ENCODE measurements around the gene ASPHD1.
"Not testable (repeated sequence)": the region's sequence is repeated elsewhere in the genome, so short reads cannot be mapped to it uniquely, and the experiment has no call there.

Gene ASPHD1

DNA sequence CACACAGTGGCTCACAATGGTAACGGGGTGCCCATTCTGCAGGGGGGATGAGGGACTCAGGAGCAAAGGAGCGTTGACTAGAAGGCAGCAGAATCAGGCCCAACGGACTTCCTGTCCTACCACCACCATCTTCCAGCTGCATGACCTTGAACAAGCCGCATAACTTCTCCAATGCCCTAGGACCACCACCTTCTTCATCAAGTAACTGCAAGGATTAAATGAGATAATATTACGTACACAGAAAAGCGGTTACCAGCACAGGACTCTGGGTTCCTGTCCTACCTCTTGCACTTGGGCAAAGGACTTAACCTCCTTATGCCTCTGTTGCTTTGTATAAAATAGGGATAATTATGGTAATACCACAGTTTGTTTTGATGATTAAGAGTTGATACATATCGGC is 4.7 kb downstream of the ASPHD1 start:
- no peak for TF ChIP-seq JUND (IDR thresholded peaks at IDR 0.05; ENCODE audit: low read depth)
- no peak for DNase-seq (ENCODE audit: low read depth in 1 of 2, low spot score in 1 of 2)
- in situ Hi-C loops (cut with HindIII; ENCODE audit: low pct_unique_long_range_greater_than_20kb, low sequenced_read_pairs) = no loop called here

DNA sequence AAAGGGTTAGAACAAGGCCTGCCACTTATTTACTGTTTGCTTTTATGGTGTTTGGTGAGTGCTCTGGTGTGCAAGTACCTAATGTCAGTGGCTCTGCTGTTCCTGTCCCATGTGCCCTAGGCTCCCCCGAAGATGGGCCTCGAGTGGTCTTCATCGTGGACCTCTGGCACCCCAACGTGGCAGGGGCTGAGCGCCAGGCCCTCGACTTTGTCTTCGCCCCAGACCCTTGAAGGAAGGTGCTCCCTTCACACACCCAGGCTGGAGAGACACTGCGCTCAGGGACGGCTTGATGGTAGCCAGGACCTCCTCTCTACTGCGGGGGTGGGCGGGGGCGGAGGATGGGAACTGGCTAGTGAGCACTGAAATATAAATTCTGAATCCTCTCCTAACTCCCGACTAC is 5.4 kb downstream of the ASPHD1 start:
- TF ChIP-seq JUND (IDR thresholded peaks at IDR 0.05; ENCODE audit: low read depth) = no peak
- in situ Hi-C loops (cut with HindIII; ENCODE audit: low pct_unique_long_range_greater_than_20kb, low sequenced_read_pairs) = no loop called here
- no peak for DNase-seq (ENCODE audit: low read depth in 1 of 2, low spot score in 1 of 2)

DNA sequence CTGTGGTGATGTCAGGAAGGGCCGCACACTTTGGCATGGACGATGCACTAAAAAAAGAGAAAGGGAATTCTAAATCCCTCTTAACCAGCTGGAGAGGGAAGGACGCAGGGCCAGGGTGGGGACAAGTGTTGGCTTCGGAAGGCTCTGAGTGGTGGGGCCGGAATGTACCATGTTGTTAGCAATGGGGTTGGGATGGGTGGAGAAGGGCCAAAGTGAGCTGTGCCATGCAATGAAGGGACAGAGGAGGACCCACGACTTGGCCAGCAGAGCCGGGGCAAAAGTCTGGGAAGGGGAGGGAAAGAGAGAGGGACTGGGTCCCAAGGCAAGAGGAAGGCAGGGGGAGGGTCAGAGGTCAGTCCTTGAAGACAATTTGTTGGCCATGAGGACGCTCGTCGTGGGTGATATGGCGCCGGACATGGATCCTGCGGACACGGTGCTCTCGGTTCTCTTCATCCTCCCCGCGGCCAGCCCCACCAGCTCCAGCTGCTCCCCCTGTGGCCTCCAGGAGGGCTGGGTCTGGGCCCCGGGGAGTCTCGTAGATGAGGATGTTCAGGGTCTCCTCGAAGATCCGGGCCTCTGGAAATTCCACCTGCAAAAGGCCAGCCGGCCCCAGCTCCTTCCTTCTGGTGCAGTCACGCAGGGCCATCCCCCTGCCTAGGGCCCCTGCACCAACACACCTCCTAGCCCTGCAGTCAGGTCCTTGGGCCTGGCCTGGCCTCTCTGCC is 6.4 kb downstream of the ASPHD1 start:
- in situ Hi-C loops (cut with HindIII; ENCODE audit: low pct_unique_long_range_greater_than_20kb, low sequenced_read_pairs) = no loop called here
- TF ChIP-seq JUND (IDR thresholded peaks at IDR 0.05; ENCODE audit: low read depth) = no peak

DNA sequence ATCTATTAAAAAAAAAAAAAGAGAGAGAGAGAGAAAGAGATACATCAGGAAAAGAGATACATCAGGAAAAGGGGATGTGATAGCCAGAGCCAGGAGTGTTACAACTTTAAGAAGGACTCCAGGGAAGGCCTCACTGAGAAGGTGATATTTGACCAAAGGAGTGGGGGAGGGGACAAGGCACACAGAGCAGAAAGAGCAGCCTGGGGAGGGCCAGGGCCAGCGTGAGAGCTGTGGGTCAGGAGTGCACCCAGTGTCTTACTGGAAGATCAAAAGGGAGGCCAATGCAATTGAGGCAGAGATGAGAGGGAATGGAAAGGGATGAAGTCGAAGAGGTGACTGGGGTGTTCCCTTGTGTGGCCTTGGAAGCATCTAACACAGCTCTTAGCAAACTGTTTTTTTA is 7.7 kb downstream of the ASPHD1 start:
- in situ Hi-C loops (cut with HindIII; ENCODE audit: low pct_unique_long_range_greater_than_20kb, low sequenced_read_pairs) = no loop called here
- DNase-seq (ENCODE audit: low read depth in 1 of 2, low spot score in 1 of 2) = no peak
- no peak for TF ChIP-seq JUND (IDR thresholded peaks at IDR 0.05; ENCODE audit: low read depth)

More for the DNA sequence above, 6.4 kb downstream of the ASPHD1 start:
- no peak for DNase-seq (ENCODE audit: low read depth in 1 of 2, low spot score in 1 of 2)

DNA sequence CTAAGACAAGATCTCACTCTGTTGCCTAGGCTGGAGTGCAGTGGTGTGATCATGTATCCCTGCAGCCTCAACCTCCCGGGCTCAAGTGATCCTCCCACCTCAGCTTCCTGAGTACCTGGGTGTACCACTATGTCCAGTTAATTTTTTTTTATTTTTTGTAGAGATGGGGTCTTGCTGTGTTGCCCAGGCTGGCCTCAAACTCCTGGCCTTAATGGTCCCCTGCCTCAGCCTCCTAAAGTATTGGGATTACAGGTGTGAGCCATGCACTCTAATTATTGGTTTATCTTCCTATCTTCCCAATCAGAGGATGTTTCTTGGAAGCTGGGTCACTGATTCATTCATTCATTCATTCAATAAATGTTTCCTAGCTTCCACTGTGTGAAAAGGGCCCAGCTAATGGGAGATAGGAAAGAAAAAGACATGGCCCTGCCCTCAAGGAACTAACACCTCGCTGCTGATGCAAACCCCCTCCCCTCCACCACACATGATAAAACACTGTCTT is 8.5 kb downstream of the ASPHD1 start:
- DNase-seq (ENCODE audit: low read depth in 1 of 2, low spot score in 1 of 2) = no peak
- in situ Hi-C loops (cut with HindIII; ENCODE audit: low pct_unique_long_range_greater_than_20kb, low sequenced_read_pairs) = no loop called here
- TF ChIP-seq JUND (IDR thresholded peaks at IDR 0.05; ENCODE audit: low read depth) = no peak

DNA sequence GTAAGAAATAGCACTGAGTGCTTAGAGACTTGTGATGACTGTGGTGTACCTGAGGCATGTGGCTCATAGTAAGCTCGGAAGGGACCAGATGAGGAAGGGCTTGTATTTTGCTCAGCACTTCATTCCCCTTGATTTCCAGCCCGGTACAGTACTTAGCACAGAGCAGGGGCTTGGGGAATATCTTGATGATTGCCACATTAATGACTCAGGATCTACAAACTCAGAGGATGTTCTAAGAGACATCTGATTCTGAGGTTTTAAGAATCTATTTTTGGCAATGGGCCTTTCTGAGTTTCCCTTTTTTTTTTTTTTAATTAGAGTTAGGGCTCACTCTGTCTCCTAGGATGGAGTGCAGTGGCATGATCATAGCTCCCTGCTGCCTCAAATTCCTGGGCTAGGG is 9.1 kb downstream of the ASPHD1 start:
- no peak for DNase-seq (ENCODE audit: low read depth in 1 of 2, low spot score in 1 of 2)
- in situ Hi-C loops (cut with HindIII; ENCODE audit: low pct_unique_long_range_greater_than_20kb, low sequenced_read_pairs) = no loop called here
- no peak for TF ChIP-seq JUND (IDR thresholded peaks at IDR 0.05; ENCODE audit: low read depth)

DNA sequence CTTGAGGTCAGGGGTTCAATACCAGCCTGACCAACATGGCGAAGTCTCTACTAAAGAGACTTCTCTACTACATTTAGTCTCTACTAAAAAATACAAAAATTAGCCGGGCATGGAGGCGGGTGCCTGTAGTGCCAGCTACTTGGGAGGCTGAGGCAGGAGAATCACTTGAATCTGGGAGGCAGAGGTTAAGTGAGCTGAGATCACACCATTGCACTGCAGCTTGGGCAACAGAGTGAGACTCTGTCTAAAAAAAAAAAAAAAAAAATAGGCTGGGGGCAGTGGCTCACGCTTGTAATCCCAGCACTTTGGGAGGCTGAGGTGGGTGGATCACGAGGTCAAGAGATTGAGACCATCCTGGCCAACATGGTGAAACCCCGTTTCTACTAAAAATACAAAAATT is 9.6 kb downstream of the ASPHD1 start:
- DNase-seq (ENCODE audit: low read depth in 1 of 2, low spot score in 1 of 2); in situ Hi-C loops (cut with HindIII; ENCODE audit: low pct_unique_long_range_greater_than_20kb, low sequenced_read_pairs): not testable (repeated sequence)

DNA sequence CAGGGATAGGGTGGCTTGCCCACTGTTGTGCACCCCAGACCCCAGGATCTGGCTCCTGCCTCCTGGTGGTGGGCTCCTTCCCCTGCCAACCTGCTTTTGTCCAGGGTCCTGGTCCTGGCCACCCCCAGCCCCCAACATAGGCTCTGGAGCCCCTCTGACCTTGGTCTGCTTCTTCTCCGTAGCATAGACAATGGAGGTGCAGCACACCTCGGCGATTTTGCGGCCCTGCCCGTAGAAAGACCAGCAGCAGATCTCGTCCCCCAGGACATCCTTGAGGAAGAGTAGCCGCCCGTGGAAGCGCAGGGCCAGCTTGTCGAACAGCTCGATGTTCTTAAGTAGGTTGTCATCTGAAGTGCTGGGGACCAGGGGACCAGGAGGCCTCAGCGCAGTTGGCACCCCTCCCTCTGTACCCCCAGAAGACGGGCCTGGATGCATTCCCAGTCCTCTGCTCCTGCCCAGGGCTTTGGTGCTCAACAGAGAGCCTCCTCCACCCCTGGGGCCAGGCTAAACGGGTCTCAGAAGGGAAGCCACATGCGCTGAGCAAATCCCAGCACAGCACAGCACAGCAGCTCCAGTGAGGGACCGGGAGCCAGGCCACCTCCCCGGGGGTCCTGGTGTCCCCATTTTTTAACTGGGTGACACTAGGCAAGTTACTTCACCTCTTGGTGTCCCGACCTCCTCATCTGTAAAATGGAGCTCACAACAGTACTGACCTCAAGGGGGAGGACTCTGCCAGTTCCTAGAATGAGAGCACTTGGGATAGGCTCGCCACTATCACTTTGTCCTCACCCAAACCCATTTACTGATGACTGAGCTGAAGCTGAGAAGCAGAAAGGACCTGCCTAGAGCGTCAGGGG is 10.8 kb downstream of the ASPHD1 start:
- TF ChIP-seq JUND (IDR thresholded peaks at IDR 0.05; ENCODE audit: low read depth) = no peak
- DNase-seq (ENCODE audit: low read depth in 1 of 2, low spot score in 1 of 2) = no peak
- in situ Hi-C loops (cut with HindIII; ENCODE audit: low pct_unique_long_range_greater_than_20kb, low sequenced_read_pairs) = no loop called here

DNA sequence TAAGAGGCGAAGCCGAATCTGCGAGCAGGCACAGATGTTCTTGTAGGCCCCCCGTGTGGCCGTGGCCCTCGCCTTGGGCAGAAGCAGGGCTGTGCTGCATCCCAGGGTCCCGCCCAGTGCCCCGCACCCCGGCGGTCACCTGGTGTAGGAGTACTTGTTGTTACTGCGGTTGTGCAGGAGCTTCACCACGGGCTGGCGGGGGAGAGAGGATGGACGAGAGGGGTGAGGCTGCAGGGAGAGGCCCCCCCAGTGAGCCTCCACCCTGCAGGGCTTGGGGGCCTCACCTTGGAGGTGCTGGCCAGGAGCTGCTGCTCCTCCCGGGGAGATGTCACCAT is 11.4 kb downstream of the ASPHD1 start:
- in situ Hi-C loops (cut with HindIII; ENCODE audit: low pct_unique_long_range_greater_than_20kb, low sequenced_read_pairs) = no loop called here
- no peak for TF ChIP-seq JUND (IDR thresholded peaks at IDR 0.05; ENCODE audit: low read depth)
- no peak for DNase-seq (ENCODE audit: low read depth in 1 of 2, low spot score in 1 of 2)

DNA sequence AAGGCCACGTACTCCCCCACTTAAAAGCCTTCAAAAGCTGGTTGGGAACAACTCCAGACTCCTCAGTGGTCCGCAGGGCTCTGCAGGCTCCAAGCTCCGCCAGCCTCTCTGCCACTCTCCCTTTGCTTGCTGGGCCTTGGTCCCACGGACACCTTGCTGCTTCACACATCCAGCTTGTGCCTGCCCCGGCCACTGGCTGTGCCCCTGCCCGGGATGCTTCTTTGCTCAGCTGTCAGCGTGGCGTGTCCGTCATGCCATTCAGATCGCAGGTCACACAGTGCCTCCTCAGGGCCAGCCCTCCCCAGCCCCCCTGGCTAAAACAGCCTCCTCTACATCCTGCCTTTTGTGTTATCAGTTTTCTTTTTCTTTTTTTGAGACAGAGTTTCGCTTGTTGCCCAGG is 11.8 kb downstream of the ASPHD1 start:
- in situ Hi-C loops (cut with HindIII; ENCODE audit: low pct_unique_long_range_greater_than_20kb, low sequenced_read_pairs) = no loop called here
- no peak for TF ChIP-seq JUND (IDR thresholded peaks at IDR 0.05; ENCODE audit: low read depth)
- DNase-seq (ENCODE audit: low read depth in 1 of 2, low spot score in 1 of 2) = no peak

DNA sequence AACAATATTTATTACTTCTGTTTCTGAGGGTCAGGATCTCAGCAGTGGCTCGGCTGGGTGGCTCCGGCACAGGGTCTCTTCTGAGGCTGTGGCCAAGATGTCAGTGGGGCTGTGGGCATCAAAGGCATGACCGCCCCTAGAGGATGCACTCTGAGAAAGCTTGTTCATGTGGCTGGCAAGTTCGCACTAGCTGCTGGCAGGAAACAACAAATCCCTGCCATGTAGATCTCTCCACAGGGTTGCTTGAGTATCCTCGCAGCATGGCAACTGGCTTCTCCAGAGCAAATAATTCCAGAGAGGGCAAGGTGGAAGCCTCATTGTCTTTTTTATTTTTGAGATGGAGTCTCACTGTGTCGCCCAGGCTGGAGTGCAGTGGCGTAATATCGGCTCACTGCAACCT is 13.2 kb downstream of the ASPHD1 start:
- DNase-seq (ENCODE audit: low read depth in 1 of 2, low spot score in 1 of 2) = no peak
- TF ChIP-seq JUND (IDR thresholded peaks at IDR 0.05; ENCODE audit: low read depth) = no peak
- in situ Hi-C loops (cut with HindIII; ENCODE audit: low pct_unique_long_range_greater_than_20kb, low sequenced_read_pairs) = no loop called here

DNA sequence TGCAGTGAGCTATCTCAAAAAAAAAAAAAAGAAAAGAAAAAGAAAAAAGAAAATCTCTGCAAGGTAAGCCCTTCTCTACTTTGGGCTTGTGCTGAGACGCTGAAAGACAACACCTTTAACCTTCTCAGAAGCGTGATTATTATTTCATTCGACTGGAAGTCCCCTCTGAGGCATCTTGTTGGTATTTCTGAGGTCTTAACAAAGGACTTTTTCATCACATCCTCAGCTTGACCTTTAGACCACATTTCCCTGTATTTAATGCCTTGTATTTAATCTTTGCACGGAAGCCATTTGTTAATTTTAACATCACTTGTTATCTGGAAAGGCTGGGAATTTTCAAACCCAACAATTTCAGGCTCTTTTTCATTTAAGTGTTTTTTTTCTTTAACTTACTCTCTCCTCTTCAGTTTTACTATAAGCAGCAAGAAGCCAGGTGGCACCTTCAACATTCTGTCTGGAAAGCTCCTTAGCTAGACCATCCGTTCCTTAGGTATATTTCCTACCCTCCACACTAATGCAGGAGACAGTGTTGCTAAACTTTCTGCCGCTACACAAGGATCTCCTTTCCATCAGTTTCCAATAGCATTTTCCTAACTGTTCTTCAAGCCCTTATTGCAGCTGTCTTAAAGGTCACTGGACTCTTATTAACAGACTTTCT is 15.4 kb downstream of the ASPHD1 start:
- no peak for DNase-seq (ENCODE audit: low read depth in 1 of 2, low spot score in 1 of 2)
- in situ Hi-C loops (cut with HindIII; ENCODE audit: low pct_unique_long_range_greater_than_20kb, low sequenced_read_pairs) = no loop called here

DNA sequence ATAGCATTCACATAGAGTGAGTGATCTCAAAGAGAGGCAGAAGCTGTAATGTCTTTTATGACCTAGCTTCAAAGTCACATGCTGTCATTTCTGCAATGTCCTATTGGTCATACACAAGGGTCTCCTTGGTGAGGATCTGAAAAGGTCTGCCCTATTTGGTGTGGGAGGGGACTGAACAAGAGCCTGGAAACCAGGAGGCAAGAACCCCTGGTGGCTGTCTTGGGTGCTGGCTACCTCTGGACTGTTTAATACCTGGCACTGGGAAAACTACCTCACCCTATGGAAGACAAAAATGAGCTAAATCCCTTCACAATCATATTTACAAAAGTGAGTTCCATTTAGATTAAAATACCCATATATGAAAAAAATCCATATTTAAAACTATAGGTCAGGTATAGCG is 16.7 kb downstream of the ASPHD1 start:
- TF ChIP-seq JUND (IDR thresholded peaks at IDR 0.05; ENCODE audit: low read depth) = no peak
- in situ Hi-C loops (cut with HindIII; ENCODE audit: low pct_unique_long_range_greater_than_20kb, low sequenced_read_pairs) = no loop called here
- no peak for DNase-seq (ENCODE audit: low read depth in 1 of 2, low spot score in 1 of 2)

More for the DNA sequence above, 15.4 kb downstream of the ASPHD1 start:
- no peak for TF ChIP-seq JUND (IDR thresholded peaks at IDR 0.05; ENCODE audit: low read depth)
